ENCODE measurements around the gene PTPRC.

PTPRC gene

GRCh38 chr1:198620951-198621824, 17.7 kb upstream of the PTPRC start:
- no peak for DNase-seq (ENCODE audit: low spot score)

GRCh38 chr1:198622001-198622400, 16.8 kb upstream of the PTPRC start:
- no peak for DNase-seq (ENCODE audit: low spot score)

DNA sequence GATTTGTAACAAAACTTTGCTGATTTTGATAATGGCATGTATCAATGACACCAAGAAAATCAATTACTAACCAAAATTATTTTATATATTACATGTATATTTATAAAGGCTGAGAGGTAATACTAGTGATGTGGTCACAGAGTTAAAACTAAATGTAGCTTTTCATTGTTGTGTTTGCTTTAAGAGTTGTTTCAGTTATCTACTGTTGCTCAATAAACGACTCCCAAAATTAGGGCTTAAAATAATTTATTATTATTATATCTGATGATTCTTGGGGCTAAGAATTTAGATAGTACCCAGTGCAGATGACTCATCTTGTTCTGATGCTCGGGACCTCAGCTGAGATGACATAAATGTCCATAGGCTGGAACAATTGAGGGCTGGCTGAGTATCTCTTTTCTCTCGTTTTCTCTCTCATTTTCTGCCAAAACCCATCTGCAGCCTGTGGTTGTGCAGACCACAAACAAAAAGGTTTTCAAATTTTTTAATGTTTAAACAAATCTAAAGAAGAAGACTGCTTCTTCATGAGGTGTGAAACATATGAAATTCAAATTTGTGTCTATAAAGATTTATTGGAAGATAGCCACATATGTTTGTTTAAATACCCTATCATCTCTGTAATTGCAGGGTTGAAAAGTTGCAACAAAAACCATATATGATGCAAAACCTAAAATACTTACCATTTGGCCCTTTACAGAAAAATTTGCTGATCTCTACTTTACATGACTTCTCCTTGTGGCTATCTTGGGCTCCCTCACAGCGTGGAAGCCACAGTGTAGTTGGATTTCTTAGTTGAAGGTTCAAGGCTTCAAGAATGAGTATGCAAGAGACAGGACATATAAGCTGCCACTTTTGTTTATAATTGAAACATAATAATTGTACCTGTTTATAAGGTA, 14.8 kb upstream of the PTPRC start:
- DNase-seq (ENCODE audit: low spot score): peak; percentile 70

DNA sequence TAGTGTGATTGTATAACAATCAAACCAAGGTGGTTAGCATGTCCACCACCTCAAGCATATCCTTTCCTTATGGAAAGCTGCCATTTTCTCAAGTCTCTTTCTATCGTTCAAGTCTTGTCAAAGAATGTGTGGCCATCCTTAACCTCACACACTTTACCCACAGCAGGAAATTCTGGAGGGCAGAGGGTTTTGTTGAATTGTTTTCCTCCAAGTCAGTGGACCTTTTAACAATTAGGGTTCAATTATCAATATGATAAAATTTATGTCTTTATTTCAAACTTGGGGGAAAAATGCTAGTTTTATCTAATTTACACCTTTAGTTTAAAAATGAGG, 14.2 kb upstream of the PTPRC start:
- DNase-seq (ENCODE audit: low spot score): no peak

DNA sequence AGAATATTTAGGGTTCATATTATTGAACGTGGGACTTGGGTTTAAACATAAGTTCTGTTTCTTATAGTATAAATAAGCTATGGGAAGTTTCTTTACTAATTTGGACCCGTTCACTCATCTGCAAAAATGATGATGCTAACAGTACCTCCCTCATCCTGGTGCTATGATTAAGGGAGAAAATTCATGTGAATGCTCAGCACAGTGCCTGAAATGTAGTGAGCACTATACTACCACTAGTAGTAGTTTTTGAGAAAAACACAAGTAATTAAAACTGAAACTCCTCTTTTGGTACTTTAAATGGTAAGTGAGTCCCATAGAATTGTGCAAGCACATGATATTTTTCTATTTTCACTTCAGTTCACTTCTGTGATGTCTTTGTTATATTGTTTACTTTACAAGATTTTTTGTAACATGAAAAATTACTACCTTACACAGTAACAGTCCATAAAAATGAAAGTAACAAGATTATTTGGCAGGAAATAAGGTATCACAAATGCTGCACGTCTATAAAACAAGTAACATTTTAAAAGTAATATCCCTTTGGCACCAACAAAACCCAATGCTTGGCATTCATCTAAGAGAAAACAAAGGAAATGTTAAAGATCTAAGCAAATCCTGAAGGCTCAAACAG, 11.3 kb upstream of the PTPRC start:
- DNase-seq (ENCODE audit: low spot score): no peak

GRCh38 chr1:198628067-198628455, 10.8 kb upstream of the PTPRC start:
- no peak for DNase-seq (ENCODE audit: low spot score)

DNA sequence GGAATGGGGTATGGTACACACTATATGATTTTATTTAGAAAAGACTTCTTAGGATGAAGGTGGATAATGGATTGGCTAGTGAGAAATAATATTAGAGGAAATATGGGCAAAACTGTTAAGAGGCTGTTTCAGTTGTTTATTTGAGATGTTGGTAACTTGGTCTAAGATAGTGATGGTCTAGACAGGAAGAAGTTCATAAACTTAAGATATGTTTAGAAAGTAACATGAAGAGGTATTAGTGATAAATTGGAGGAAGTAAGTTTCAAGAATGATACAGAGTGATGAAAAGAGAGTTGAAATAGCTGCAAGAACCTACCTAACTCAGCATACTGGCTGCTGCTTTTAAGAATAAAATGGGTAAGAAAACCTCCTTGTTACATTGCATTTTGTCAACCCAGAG, 9.2 kb upstream of the PTPRC start:
- no peak for DNase-seq (ENCODE audit: low spot score)

DNA sequence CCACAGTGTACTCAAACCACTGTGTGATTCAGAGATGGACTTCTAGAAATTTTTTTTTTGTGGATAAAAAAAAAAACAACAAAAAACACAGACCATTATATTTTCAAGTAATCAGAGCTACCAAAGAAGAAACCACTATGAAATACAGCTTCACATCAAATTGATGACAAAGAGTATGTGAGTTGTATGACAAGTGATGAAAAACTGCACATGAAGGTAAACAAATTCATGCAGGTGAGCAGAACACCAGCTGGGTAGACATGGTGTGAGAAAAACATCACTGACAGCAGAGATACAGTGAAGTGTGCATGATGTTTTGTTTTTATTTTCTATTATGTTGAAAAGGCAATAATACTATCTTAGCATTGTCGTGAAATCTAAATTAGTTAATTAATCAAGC, 8.0 kb upstream of the PTPRC start:
- no peak for DNase-seq (ENCODE audit: low spot score)

GRCh38 chr1:198631292-198631691, 7.5 kb upstream of the PTPRC start:
- no peak for DNase-seq (ENCODE audit: low spot score)

DNA sequence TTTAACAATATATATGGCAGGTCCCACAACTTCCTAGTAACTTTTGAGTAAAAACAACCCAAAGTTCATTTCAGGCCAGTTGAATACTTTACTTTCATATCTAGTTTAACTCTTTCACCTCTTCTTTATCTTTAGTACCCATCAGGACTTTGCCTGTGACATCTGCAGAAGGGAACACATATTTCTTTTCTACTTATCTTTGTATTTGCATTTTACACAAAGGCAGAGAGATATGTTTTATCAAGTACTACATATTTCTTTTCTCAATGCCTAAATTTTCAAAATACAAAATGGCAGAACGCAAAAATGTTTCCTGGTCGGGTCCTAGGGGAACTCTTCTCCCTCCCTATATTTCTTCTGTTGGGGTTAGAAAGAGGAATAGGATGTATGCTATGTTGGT, 6.8 kb upstream of the PTPRC start:
- no peak for DNase-seq (ENCODE audit: low spot score)

DNA sequence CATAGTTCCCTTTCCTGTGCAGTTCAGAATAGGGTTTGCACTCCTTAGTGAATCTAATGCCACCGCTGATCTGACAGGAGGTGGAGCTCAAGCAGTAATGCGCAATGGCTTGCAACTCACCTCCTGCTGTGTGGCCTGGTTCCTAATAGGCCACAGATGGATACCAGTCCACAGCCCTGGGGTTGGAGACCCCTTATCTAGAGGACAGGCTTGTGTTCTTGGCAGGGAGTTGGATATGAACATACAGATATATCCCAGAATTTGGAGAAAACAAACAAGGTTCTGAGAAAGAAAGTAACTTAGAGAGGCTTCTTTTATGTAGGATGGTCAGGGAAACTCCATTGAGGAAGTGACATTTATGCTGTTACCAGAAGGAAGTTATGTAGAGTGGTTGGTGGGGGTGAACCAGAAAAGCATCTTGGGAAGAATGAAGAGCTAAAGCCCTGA, 5.1 kb upstream of the PTPRC start:
- no peak for DNase-seq (ENCODE audit: low spot score)

DNA sequence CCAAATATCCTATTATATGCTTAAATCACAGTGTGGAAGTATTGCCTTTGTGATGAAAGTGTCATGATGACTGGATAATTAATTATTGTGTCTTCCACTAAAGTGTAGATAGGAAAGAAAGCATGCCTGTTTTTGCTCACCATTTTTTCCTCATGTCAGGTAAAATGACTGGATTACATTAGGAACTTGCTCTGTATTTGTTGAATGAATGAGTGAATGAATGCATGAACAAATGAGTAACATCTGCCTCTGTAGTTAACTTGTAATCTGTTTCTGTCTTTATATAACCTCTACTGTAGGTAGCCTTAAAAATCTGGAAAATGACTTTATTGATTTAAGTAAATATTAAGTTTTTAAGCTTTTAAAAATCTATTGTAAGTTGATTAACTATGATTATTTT, 2.9 kb upstream of the PTPRC start:
- DNase-seq (ENCODE audit: low spot score): no peak

- DNase-seq (ENCODE audit: low spot score): no peak
These were observed 2.4 kb upstream of the PTPRC start for GRCh38 chr1:198636391-198636790.

DNA sequence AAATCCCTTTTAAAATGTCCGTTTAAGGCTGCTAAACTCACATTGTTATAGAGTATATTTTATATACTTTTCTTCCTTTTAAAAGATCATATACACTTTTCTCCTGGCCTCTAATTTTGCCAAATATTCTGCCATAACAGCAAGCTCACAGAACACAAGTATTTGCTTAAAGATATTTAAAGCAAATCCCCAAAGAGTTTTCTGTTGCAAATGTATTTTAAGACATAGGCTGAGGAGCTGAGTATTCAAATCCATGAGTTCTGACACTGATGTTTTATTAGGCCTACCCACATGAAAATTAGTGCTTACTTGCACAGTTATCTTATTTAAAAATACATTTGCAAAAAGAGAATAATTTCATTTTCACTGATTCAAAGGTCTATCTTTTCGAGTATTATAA, 1.7 kb upstream of the PTPRC start:
- DNase-seq (ENCODE audit: low spot score): no peak

- no peak for DNase-seq (ENCODE audit: low spot score)
These were observed 863 bp upstream of the PTPRC start for GRCh38 chr1:198637916-198638437.

- no peak for DNase-seq (ENCODE audit: low spot score)
These were observed 399 bp upstream of the PTPRC start for GRCh38 chr1:198638441-198638840.

- no peak for DNase-seq (ENCODE audit: low spot score)
These were observed 867 bp downstream of the PTPRC start for GRCh38 chr1:198639671-198640143.

DNA sequence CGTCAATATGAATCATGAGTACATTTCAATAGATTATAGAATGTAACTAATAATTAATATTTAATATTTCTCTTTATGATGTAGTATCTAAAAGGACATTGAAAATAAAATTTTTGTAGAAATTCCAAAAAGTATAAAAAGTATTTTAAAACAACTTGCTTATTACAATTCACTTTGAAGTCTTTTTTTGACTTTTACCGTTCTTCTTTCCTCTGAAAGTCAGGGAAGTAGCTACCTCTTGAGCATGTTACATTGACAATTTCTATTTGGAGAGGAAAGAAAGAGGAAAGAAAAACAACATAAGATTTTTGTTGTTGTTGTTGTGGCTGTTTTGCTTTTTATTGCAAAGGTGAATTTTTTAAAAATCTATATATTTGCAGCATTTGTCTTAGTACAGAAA, 1.3 kb downstream of the PTPRC start:
- no peak for DNase-seq (ENCODE audit: low spot score)

- DNase-seq (ENCODE audit: low spot score): no peak
These were observed 2.7 kb downstream of the PTPRC start for GRCh38 chr1:198641501-198641900.

- no peak for DNase-seq (ENCODE audit: low spot score)
These were observed 3.3 kb downstream of the PTPRC start for GRCh38 chr1:198641966-198642668.

GRCh38 chr1:198642983-198643382, 4.1 kb downstream of the PTPRC start:
- DNase-seq (ENCODE audit: low spot score): no peak

- DNase-seq (ENCODE audit: low spot score): no peak
These were observed 5.0 kb downstream of the PTPRC start for GRCh38 chr1:198643808-198644207.
